BLaER1 (cell line): Measurements from ENCODE around the gene WDR5.

Experiments
- H3K27ac ChIP-seq: shearing (Covaris generic); formaldehyde crosslinking; 2 replicates; pipeline ENCODE4 v1.8.1; 2022
- H3K27me3 ChIP-seq: shearing (Covaris generic); formaldehyde crosslinking; 2 replicates; pipeline ENCODE4 v1.8.1; 2022
- H3K36me3 ChIP-seq: shearing (Covaris generic); formaldehyde crosslinking; 2 replicates; pipeline ENCODE4 v1.8.1; 2022
- H3K4me1 ChIP-seq: shearing (Covaris generic); formaldehyde crosslinking; 2 replicates; pipeline ENCODE4 v1.8.1; 2022
- H3K4me2 ChIP-seq: shearing (Covaris generic); formaldehyde crosslinking; 2 replicates; pipeline ENCODE4 v1.8.1; 2022
- H3K4me3 ChIP-seq: shearing (Covaris generic); formaldehyde crosslinking; 2 replicates; pipeline ENCODE4 v1.8.1; 2022
- H3K9ac ChIP-seq: shearing (Covaris generic); formaldehyde crosslinking; 2 replicates; pipeline ENCODE4 v1.8.1; 2022
- H3K9me3 ChIP-seq: shearing (Covaris generic); formaldehyde crosslinking; 2 replicates; pipeline ENCODE4 v1.8.1; 2022
- H4K20me1 ChIP-seq: shearing (Covaris generic); formaldehyde crosslinking; 2 replicates; pipeline ENCODE4 v1.8.1; 2022
- Cebpa-rat ChIP-seq: shearing (Covaris generic); IDR thresholded peaks from 2 replicates; pipeline ENCODE4 v1.8.1; 2022

Gene WDR5

DNA sequence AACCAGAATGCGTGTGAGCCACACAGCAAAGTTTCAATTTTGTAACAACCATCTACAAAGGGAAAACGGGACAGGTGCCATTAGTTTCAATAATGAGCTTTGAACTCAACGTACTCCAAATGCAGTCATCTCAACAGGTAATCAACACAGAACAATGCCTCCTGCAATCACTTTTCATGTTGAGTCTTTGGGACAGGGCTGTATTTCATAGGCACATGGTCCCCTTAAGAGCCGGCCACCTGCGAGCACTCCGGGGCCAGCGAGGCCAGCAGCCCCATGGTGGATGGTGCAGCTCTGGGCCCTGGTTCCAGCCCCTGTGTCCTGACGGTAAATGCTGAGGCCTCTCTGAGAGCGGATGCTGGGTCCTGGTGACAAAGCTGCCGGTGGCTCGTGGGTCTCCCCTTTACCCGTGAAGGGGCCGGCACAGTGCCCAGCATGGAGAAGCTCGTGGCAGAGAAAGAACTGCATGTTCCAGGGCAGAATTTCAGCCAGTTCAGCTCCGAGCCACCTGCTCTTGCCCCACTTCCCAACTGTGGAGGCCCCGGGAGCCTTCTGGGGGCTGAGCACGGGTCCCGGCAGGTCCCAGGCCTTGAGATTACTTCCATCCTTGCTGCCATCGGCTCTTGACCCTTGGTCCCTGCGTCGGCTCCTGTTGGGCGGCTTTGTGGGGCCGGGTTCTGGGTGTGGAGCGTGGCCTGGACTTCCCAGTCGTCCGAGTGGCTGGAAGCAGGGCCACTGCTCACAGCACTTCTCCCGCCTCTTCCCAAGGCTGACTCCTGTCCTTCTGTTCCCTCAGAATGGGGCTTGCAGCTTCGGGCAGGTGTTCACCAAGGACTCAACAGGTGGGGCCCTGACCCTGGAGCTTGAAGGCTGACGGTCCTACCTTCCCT, 54.6 kb downstream of the WDR5 start:
- Histone ChIP-seq H3K36me3 (no peaks in the 10 kb centered on the region), H4K20me1 (no peaks in the 10 kb centered on the region), H3K4me3 (no peak overlapping the region), H3K9ac (no peak overlapping the region), H3K9me3 (no peaks in the 10 kb centered on the region), H3K4me2 (peak overlapping the region; percentile 44; the same call in 1 of the 2 replicates), H3K4me1 (peaks cover 92% of the 10 kb centered on the region), H3K27me3 (no peaks in the 10 kb centered on the region), H3K27ac (peak overlapping the region; percentile 73)
- TF ChIP-seq Cebpa-rat, result no peak

GRCh38 chr9:134191455-134192209, 55.8 kb downstream of the WDR5 start:
- TF ChIP-seq Cebpa-rat, result no peak

GRCh38 chr9:134192311-134192950, 56.5 kb downstream of the WDR5 start:
- H3K4me1 ChIP-seq, result peaks cover 94% of the 10 kb centered on the region
- H3K36me3 ChIP-seq, result no peaks in the 10 kb centered on the region
- no peak for TF ChIP-seq Cebpa-rat
- peak overlapping the region; percentile 86 for H3K4me2 ChIP-seq
- H4K20me1 ChIP-seq, result no peaks in the 10 kb centered on the region
- H3K9me3 ChIP-seq, result no peaks in the 10 kb centered on the region
- H3K4me3 ChIP-seq, result peak overlapping the region; percentile 5
- peak overlapping the region; percentile 88 for H3K27ac ChIP-seq
- H3K9ac ChIP-seq, result peak overlapping the region; percentile 71
- no peaks in the 10 kb centered on the region for H3K27me3 ChIP-seq

More at GRCh38 chr9:134191455-134192209, 55.8 kb downstream of the WDR5 start:
- H3K27ac ChIP-seq, result peak overlapping the region; percentile 88; the same call in 1 of the 2 replicates
- H3K4me1 ChIP-seq, result peaks cover 92% of the 10 kb centered on the region
- no peaks in the 10 kb centered on the region for H3K9me3 ChIP-seq
- H3K9ac ChIP-seq, result no peak overlapping the region
- no peaks in the 10 kb centered on the region for H3K27me3 ChIP-seq
- no peaks in the 10 kb centered on the region for H3K36me3 ChIP-seq
- peak overlapping the region; percentile 86 for H3K4me2 ChIP-seq
- no peak overlapping the region for H3K4me3 ChIP-seq
- no peaks in the 10 kb centered on the region for H4K20me1 ChIP-seq

DNA sequence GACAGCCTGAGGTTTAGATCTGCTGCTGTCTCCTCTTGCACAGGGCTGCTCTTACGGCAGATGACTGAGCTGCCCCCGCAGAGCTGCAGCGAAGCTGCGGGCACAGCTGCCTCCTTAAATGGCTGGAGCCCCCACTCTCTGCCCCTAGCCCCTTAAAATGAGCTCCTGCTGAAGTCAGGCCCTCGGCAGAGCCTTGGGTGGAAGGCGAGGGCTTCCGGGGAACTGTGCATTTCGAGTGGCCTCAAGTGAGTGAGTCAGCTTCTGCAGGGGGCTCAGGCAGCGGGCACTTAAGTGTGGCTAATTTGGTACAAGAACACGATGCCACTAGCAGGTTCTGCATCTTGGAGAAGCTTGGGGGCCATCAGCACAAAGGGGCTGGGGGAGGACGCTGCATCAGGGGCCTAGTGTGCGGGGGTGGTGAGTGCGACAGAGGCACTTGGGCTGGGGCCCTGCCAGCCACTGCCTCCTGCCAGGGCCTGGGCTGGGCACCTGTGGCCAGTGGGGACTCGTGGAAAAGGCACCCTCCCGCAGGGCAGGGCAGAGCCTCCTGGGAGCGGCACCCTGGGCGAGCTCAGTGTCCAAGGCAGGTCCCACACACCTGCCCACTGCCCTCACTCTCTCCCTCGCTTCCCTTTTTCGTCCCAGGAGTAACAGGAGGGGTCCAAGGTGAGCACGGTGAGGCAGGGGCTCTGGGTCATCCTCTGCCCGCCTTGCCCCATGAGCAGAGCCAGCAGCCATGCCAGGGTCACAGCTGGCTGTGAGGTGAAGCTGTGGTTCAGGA, 57.3 kb downstream of the WDR5 start:
- H3K27ac ChIP-seq, result peak overlapping the region; percentile 88

DNA sequence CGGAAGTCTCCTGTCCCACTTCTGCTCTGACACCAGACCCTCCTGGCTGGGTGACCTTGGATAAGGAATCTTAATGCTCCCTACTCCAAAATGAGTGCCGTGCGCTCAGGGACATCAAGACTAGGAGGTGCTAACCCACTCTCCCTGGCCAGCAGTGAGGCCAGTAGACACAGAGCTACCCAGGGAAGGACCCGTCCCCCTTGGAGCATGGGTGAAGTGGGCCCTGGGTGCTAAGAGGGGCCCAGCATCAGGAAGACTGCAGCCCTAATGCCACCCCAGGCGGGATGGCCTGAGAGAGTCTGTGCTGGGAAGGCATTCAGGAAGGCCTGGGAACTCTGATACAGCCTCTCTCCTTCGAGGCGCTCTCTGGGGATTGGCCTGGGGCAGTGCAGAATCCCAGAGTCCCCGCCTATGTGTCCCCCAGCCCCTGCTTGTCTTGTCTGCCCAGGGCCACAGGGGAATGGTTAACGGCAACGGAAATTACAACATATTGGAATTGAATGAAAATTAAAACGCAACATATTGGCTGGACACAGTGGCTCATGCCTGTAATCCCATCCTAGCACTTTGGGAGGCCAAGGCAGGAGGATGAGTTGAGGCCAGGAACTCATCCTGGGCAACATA, 58.1 kb downstream of the WDR5 start:
- Histone ChIP-seq H3K9ac (peak overlapping the region; percentile 71), H4K20me1 (no peaks in the 10 kb centered on the region), H3K27me3 (no peaks in the 10 kb centered on the region), H3K9me3 (no peaks in the 10 kb centered on the region; the same call in 1 of the 2 replicates), H3K27ac (peak overlapping the region; percentile 88), H3K4me2 (peak overlapping the region; percentile 86), H3K4me3 (peak overlapping the region; percentile 5; the same call in 1 of the 2 replicates), H3K36me3 (no peaks in the 10 kb centered on the region), H3K4me1 (peaks cover 96% of the 10 kb centered on the region)
- no peak for TF ChIP-seq Cebpa-rat

More for the DNA sequence above, 57.3 kb downstream of the WDR5 start:
- Histone ChIP-seq H4K20me1 (no peaks in the 10 kb centered on the region), H3K36me3 (no peaks in the 10 kb centered on the region), H3K4me1 (peaks cover 96% of the 10 kb centered on the region), H3K27me3 (no peaks in the 10 kb centered on the region), H3K4me2 (peak overlapping the region; percentile 86), H3K4me3 (peak overlapping the region; percentile 5), H3K9me3 (no peaks in the 10 kb centered on the region), H3K9ac (peak overlapping the region; percentile 71)
- no peak for TF ChIP-seq Cebpa-rat

DNA sequence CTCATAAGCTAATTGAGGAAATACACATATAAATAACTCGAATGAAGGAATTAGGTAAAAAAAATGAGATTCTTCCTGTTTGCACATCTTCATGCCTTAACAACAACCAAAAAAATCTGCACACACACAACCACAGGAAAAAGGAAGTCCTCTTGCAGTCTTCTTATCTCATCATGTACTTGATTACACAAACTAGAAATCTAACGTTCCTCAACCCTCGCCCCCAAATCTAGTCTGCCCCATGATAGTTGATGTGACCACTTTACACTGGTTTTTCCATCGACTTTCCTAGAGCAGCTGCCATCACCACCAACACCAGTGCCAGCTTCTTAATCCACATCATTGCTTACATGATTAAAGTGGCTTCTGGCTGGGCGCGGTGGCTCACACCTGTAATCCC, 59.7 kb downstream of the WDR5 start:
- TF ChIP-seq Cebpa-rat, result peak; percentile 41; the same call in 1 of the 2 replicates
- Histone ChIP-seq H3K4me1 (peaks cover 81% of the 10 kb centered on the region), H3K9ac (no peak overlapping the region), H3K27ac (peak overlapping the region; percentile 88), H3K27me3 (no peaks in the 10 kb centered on the region), H3K4me3 (no peak overlapping the region; the same call in 1 of the 2 replicates), H3K4me2 (peak overlapping the region; percentile 86), H3K9me3 (peaks cover 1% of the 10 kb centered on the region), H3K36me3 (no peaks in the 10 kb centered on the region), H4K20me1 (no peaks in the 10 kb centered on the region)

DNA sequence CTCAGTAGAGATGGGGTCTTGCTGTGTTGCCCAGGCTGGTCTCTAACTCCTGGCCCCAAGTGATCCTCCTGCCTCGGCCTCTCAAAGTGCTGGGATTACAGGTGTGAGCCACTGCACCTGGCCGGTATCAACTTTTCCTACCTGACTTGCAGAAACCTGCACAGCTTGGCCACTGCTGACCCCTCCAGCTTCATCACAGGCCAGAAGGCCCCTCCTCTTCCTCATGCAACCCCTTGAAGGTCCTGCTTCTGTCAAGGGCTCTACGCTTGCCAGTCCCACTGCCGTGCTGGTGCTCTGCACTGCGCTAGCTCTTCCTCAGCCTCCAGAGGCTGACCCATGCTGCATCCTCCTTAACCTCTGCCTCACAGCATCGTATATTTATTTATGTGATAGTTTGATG, 61.0 kb downstream of the WDR5 start:
- peaks cover 11% of the 10 kb centered on the region for H3K9me3 ChIP-seq
- no peaks in the 10 kb centered on the region for H3K36me3 ChIP-seq
- no peak overlapping the region for H3K9ac ChIP-seq
- H3K4me2 ChIP-seq, result peak overlapping the region; percentile 86
- H4K20me1 ChIP-seq, result no peaks in the 10 kb centered on the region
- no peak overlapping the region for H3K4me3 ChIP-seq
- H3K4me1 ChIP-seq, result peaks cover 72% of the 10 kb centered on the region
- H3K27ac ChIP-seq, result peak overlapping the region; percentile 88; the same call in 1 of the 2 replicates
- no peaks in the 10 kb centered on the region for H3K27me3 ChIP-seq
- TF ChIP-seq Cebpa-rat, result no peak

DNA sequence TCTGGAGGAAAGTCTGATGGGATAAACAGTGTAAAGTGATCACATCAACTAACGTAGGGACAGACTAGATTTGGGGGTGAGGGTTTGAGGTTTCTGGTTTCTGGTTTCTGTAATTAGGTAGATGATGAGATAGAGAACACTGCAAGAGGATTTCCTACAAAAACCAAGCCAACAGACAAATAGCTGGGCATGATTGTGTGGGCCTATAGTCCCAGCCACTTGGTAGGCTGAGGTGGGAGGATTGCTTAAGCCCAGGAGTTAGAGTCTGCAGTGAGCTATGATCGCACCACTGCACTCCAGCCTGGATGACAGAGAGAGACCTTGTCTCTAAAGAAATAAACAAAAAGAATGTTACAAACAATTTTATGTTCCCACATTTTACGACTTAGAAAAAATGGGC, 62.9 kb downstream of the WDR5 start:
- peaks cover 53% of the 10 kb centered on the region for H3K4me1 ChIP-seq
- H3K9me3 ChIP-seq, result peaks cover 26% of the 10 kb centered on the region
- H3K9ac ChIP-seq, result no peak overlapping the region
- peak overlapping the region; percentile 11; the same call in 1 of the 2 replicates for H3K27ac ChIP-seq
- H3K4me2 ChIP-seq, result peak overlapping the region; percentile 86
- TF ChIP-seq Cebpa-rat, result no peak
- H3K4me3 ChIP-seq, result no peak overlapping the region
- no peaks in the 10 kb centered on the region for H3K36me3 ChIP-seq
- H4K20me1 ChIP-seq, result no peaks in the 10 kb centered on the region
- H3K27me3 ChIP-seq, result no peaks in the 10 kb centered on the region
